NCI-H2029 (cell line): ENCODE data around the gene ABCC1.
"Not testable (repeated sequence)": the region's sequence is repeated elsewhere in the genome, so short reads cannot be mapped to it uniquely, and the experiment has no call there.

Experiments
- DNase-seq: peaks from one replicate; lab custom pipeline; 2025; lab: John Stamatoyannopoulos, UW

Gene ABCC1

GRCh38 chr16:15967655-15968315 lies 18.4 kb downstream of the ABCC1 start:
- DNase-seq = no peak

GRCh38 chr16:15970202-15970601 lies 20.8 kb downstream of the ABCC1 start:
- no peak for DNase-seq

GRCh38 chr16:15970743-15971439 lies 21.5 kb downstream of the ABCC1 start:
- DNase-seq = no peak

- no peak for DNase-seq
These were observed 22.0 kb downstream of the ABCC1 start for GRCh38 chr16:15971440-15971815.

- DNase-seq = no peak
These were observed 22.8 kb downstream of the ABCC1 start for GRCh38 chr16:15972046-15972868.

- DNase-seq = no peak
These were observed 24.0 kb downstream of the ABCC1 start for GRCh38 chr16:15973421-15973820.

- no peak for DNase-seq
These were observed 24.6 kb downstream of the ABCC1 start for GRCh38 chr16:15974057-15974456.

- no peak for DNase-seq
These were observed 25.8 kb downstream of the ABCC1 start for GRCh38 chr16:15975172-15975571.

GRCh38 chr16:15976225-15976812 lies 26.9 kb downstream of the ABCC1 start:
- no peak for DNase-seq

GRCh38 chr16:15976929-15977637 lies 27.7 kb downstream of the ABCC1 start:
- no peak for DNase-seq

- DNase-seq = no peak
These were observed 30.4 kb downstream of the ABCC1 start for GRCh38 chr16:15979801-15980200.

GRCh38 chr16:15980329-15980728 lies 30.9 kb downstream of the ABCC1 start:
- DNase-seq = no peak

GRCh38 chr16:15981382-15981781 lies 32.0 kb downstream of the ABCC1 start:
- no peak for DNase-seq

GRCh38 chr16:15982194-15982915 lies 32.9 kb downstream of the ABCC1 start:
- DNase-seq = not testable (repeated sequence)

- DNase-seq = no peak
These were observed 34.5 kb downstream of the ABCC1 start for GRCh38 chr16:15983898-15984297.

GRCh38 chr16:15985144-15985543 lies 35.7 kb downstream of the ABCC1 start:
- DNase-seq = no peak

GRCh38 chr16:15986261-15986660 lies 36.8 kb downstream of the ABCC1 start:
- DNase-seq = no peak

GRCh38 chr16:15988268-15989013 lies 39.0 kb downstream of the ABCC1 start:
- DNase-seq = no peak

GRCh38 chr16:15990902-15991301 lies 41.5 kb downstream of the ABCC1 start:
- no peak for DNase-seq

GRCh38 chr16:15993128-15993527 lies 43.7 kb downstream of the ABCC1 start:
- no peak for DNase-seq

- no peak for DNase-seq
These were observed 44.1 kb downstream of the ABCC1 start for GRCh38 chr16:15993541-15993940.
